Measurements from ENCODE around the gene GXYLT1.
"Not testable (repeated sequence)": the region's sequence is repeated elsewhere in the genome, so short reads cannot be mapped to it uniquely, and the experiment has no call there.

GXYLT1 gene

GRCh38 chr12:42144158-42144407 lies 591 bp downstream of the GXYLT1 start:
- DNase-seq (ENCODE audit: low spot score): no peak

DNA sequence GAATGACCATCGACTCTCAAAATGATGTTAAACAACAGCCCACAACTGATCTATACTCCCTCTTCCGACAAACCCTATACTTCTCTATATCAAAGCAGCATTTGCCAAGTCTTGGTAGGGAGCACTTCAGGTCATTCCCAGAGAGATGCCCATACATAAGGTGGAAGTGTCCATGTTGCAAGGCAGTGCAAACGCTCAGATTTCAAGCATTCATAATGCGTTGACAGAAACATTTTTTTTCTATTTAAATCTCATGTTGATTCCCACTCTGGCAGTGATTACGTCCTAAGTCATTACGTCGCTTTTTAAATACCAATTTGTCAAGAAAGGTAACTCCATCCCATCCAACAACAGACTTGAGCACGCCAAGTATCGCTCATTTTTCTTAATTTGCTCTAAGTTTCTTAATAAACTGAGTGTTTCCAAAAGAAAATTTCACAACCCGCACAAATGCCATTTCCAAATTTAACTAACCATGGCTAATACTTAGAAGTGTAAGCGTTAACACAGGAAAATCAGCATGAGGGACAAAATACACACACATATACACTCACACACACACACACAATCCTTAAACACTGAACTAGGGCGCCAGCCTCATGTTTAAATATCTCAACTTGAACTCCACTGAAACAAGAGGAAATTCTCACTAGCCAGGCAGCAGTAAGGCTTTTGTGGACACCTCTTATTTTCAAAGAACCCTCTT lies 1.1 kb downstream of the GXYLT1 start:
- DNase-seq (ENCODE audit: low spot score): no peak

DNA sequence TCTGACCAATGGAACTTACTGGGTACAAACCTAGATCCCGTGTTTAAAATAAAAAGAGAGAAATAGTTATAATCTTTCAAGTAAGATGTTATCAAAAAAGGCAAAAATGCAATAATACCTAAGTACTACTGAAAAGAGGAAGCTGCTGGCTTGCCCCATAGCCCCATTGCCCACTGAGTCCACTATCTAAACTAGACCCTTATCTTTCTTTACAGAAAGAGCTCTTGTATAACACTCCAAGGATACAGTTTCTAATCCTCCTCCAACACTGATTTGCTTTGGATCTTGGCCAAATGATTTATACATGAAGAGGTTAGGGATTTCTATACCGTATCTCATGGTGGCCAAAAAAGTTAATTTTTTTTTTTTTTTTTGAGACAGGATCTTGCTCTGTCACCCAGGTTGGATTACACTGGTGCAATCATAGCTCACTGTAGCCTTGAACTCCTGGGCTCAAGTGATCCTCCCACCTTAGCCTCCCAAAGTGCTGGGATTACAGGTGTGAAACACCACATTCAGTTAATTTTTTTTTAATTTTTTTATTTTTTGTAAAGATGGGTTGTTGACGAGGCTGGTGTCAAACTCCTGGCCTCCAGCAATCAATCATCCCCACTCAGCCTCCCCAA lies 2.6 kb downstream of the GXYLT1 start:
- no peak for DNase-seq (ENCODE audit: low spot score)

DNA sequence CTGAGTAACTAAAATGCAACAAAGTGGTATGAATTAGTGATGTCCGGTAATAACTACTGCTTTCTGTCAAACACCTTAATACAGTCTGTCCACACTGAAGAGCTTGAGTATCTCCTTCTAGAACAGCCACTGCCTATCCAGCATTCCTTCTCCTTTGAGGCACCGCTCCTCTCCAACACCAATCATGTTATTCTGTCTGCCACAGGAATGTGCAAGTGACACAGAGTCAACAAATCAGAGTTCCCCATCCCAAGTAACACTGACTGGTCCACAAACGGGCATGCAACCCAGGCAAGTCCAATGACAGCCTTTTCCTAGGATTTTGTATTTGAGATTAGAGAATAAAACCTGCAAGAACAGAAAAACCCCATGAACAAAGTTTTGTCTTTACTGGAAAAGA lies 3.8 kb downstream of the GXYLT1 start:
- DNase-seq (ENCODE audit: low spot score): no peak

DNA sequence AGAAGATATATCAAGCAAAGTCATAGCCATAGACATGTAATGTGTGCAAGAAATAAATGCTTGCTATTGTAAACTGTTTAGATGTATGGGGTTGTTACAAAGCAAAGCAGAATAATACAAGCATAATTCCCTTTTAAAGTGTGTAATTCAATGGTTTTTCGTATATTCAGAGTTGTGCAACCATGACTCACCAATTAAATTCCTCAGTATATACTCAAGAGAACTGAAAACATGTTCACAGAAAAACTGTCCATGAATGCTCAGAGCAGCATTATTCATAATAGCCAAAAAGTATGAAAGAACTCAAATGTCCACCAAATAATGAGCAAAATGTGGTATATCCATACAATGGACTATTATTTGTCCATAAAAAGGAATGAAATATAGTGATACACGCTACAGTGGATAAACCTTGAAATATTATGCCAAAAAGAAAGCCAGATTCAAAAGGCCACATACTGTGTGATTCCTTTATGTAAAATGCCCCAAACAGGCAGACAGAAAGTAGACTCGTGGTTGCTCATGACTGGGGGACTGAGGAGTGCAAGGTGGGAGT lies 9.3 kb downstream of the GXYLT1 start:
- no peak for DNase-seq (ENCODE audit: low spot score)

DNA sequence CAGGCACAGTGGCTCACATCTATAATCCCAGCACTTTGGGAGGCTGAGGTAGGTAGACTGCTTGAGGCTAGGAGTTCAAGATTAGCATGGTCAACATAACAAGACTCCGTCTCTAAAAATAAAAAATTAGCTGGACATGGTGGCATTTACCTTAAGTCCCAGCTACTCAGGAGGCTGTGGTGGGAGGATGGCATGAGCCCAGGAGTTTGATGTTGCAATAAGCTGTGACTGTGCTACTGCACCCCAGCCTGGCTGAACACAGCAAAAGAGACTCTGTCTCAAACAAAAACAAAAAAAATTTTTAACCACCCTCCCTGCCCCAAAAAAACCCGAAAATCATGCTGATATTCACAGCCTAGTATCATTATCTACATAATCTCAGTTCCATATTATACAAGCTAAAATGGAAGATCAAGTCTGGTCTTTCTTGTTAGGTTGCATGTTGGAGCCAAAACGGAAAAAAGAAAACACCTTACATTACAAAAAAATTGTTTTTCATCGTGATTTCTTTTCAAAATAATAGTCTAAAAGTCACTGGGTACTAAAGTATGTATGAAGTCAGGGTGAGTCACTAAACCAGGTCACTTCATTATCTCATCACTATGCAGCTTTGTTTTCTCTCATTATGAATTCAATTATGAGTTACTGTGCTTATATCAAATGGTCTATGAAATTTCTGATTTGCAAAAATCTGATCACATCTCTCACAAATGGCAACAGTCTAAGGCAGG lies 13.8 kb downstream of the GXYLT1 start:
- no peak for DNase-seq (ENCODE audit: low spot score)

- DNase-seq (ENCODE audit: low spot score): peak; percentile 49
Measured at GRCh38 chr12:42129595-42130204, 15.0 kb downstream of the GXYLT1 start.

GRCh38 chr12:42128888-42129287 lies 15.8 kb downstream of the GXYLT1 start:
- DNase-seq (ENCODE audit: low spot score): no peak

DNA sequence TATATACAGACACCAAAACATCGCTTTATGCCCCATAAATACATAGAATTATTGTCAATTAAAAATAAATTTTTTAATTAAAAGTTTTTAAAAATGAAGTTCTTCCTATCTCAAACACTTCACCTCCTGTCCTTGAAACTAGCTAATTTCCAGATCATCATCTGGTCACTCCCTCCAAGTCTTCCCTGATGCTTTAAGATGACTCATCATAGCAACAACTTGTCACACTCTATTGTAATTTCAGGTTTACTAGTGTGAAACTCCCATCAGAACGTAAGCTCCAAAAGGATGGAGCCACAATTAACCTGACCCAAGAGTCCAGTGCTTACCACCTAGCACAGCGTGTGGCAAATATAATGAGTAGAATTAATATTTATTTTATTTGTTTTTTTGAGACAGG lies 16.3 kb downstream of the GXYLT1 start:
- no peak for DNase-seq (ENCODE audit: low spot score)

DNA sequence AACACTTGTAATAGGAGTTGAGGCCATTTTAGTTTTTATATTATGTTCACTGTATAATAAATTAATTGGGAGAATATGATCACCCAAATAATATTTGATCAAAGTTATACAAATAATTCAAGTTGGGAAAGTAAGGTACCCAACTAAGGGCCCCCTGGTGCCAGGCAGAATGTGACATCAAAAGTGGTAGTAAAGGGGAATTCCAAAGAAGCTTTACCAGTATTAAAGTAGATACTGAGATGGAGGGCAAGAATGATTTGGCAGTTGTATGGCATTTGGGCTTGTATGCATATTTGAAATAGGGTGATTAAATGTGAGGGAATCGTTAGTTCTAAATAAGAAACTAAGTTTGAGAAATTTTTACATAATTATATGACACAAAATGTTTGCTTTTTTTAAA lies 17.7 kb downstream of the GXYLT1 start:
- no peak for DNase-seq (ENCODE audit: low spot score)

DNA sequence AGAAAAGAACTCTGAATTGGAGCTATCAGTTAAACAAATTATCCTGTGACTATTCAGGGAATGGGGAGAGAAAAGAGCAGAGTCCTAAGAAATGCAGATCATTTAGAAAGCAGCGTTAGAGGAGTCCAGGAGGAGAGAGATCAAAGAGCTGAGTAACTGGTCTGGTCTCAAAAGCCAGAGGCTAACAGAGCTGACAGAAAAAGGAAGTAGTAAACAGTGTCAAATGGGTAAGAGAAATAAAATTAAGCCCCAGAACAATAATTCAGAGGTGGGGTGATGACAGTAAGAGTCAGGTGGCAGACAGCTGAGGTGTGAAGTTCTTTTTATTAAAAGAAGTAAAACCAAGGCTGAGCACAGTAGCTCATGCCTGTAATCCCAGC lies 19.3 kb downstream of the GXYLT1 start:
- DNase-seq (ENCODE audit: low spot score): no peak

- DNase-seq (ENCODE audit: low spot score): no peak
Measured at GRCh38 chr12:42124764-42125387, 19.8 kb downstream of the GXYLT1 start.

DNA sequence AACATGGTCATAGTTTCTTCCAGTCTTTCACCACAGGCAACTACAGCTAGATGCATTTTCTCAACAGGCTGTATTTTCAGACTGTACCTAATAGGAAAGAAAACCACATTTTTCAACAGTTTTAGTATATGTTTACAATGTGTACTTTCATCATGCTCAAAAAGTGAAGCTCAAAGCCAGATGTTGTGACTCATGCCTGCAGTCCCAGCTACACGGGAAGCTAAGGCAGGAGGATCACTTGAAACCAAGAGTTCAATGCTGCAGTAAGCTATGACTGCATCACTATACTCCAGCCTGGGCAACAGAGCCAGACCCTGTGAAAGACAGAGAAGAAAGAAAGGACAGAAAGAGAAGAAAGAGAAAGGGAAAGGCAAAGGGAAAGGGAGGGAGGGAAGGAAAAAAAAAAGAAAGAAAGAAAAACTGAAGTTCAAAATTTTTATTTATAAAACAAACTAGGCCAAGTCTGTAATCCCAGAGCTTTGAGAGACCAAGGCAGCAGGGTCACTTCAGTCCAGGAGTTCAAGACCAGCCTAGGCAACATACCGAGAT lies 25.5 kb downstream of the GXYLT1 start:
- no peak for DNase-seq (ENCODE audit: low spot score)

GRCh38 chr12:42118136-42118879 lies 26.4 kb downstream of the GXYLT1 start:
- no peak for DNase-seq (ENCODE audit: low spot score)

DNA sequence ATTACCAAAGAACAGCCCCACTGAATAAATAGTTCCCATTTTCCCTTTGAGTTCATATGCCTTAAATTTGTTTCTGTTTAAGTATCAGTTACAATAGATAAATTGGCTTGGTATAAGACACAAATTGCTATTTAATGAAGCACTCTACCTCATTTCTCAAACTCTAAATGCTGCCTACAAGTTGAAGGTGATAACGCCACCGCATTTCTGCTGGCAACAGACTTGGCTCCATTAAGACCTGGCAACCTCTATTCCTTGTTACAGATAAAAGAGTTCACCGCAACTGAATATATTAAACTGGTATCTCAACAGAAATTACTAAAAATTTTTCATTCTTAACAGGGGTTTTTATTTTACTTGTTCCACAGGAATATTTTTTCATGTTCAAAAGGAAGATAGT lies 35.6 kb downstream of the GXYLT1 start:
- no peak for DNase-seq (ENCODE audit: low spot score)

- not testable (repeated sequence) for DNase-seq (ENCODE audit: low spot score)
Measured at GRCh38 chr12:42106791-42107190, 37.9 kb downstream of the GXYLT1 start.

DNA sequence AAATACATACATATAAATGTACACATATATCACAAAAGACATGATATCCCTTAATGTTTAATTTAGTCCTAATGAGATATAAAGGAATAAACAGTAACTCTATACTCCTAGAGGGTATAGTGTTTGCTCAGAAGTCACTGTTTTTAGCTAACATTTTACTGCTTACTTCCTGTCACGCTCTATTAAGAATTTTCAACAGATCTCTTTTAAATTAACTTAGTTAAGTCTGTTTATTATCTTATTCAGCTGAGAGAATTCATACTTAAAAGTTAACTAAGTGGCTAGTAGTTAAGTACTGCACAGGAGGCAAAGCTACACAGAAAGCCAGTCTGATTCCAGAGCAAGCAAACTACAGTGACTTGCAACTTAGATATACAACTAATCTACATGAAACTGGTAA lies 39.9 kb downstream of the GXYLT1 start:
- no peak for DNase-seq (ENCODE audit: low spot score)

GRCh38 chr12:42104087-42104486 lies 40.6 kb downstream of the GXYLT1 start:
- no peak for DNase-seq (ENCODE audit: low spot score)

DNA sequence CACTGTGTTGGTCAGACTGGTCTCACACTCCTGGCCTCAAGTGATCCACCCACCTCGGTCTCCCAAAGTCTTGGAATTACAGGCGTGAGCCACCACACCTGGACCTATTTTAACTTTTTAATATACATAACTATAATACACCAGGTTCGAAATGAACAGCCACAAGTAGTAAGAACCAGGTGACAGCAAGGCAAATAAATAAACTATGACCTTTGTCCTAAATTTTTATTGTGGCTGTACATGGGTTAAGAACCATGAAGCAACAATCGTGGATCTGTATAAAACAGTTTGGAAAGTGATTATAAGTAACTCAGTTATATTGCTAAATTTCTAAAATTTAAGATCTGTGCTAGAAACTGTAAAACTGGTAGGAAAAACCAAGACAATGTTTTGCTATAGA lies 41.5 kb downstream of the GXYLT1 start:
- no peak for DNase-seq (ENCODE audit: low spot score)

DNA sequence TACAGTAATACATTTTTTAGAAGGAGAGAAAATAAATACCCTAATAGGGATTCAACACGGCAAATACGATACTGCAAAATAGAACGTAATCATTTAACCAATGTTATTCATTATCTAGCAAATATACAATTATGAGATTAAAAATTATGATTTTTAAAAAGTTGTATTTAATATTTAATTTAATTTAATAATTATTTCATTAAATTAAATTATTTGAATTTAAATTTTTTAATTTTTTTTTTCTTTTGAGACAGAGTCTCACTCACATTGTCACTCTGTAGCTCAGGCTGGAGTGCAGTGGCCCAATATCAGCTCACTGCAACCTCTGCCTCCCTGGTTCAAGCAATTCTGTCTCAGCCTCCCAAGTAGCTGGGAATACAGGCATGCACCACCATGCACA lies 42.0 kb downstream of the GXYLT1 start:
- no peak for DNase-seq (ENCODE audit: low spot score)

DNA sequence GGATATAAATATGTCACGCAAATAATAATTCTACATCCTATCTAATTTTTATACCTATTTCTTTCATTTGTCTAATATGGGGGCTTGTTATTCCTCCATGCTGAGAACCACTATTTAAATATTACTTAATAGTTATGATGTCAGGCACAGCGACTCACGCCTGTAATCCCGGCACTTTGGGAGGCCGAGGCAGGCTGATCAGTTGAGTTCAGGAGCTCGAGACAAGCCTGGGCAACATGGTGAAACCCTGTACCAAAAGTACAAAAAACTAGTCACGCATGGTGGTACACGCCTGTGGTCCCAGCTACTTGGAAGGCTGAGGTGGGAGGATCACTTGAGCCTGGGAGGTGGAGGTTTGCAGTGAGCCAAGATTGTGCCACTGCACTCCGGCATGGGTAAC lies 45.2 kb downstream of the GXYLT1 start:
- DNase-seq (ENCODE audit: low spot score): no peak

- no peak for DNase-seq (ENCODE audit: low spot score)
Measured at GRCh38 chr12:42097971-42098370, 46.7 kb downstream of the GXYLT1 start.
